GM18507 (cell line): Measurements from ENCODE around the gene TMCC2.
"Not testable (repeated sequence)": the region's sequence is repeated elsewhere in the genome, so short reads cannot be mapped to it uniquely, and the experiment has no call there.

Source experiments
- DNase-seq: peaks from one replicate; pipeline ENCODE4 v3.0.0; 2011; ENCODE audit warnings: low read depth; ENCODE audit not compliant: insufficient read length; ENCODE audit errors: extremely low spot score
- FAIRE-seq: peaks from 2 replicates; lab custom pipeline; 2011; peaks lifted over from hg19 to GRCh38; lab: Jason Lieb, UNC

TMCC2 gene

GRCh38 chr1:205294175-205294917 is 66.6 kb downstream of the TMCC2 start:
- FAIRE-seq (no peak), DNase-seq (no peak)

- no peak for DNase-seq
- no peak for FAIRE-seq
Observed at GRCh38 chr1:205294934-205295333, 67.2 kb downstream of the TMCC2 start.

GRCh38 chr1:205296154-205296553 is 68.4 kb downstream of the TMCC2 start:
- DNase-seq (no peak), FAIRE-seq (no peak)

GRCh38 chr1:205297546-205298177 is 69.9 kb downstream of the TMCC2 start:
- not testable (repeated sequence) for FAIRE-seq, DNase-seq

- FAIRE-seq (no peak), DNase-seq (no peak)
Observed at GRCh38 chr1:205298191-205298994, 70.6 kb downstream of the TMCC2 start.

- FAIRE-seq (no peak), DNase-seq (no peak)
Observed at GRCh38 chr1:205300149-205300548, 72.4 kb downstream of the TMCC2 start.

GRCh38 chr1:205301205-205301821 is 73.6 kb downstream of the TMCC2 start:
- no peak for DNase-seq

GRCh38 chr1:205301842-205302588 is 74.3 kb downstream of the TMCC2 start:
- FAIRE-seq = no peak
- no peak for DNase-seq

More at GRCh38 chr1:205301205-205301821, 73.6 kb downstream of the TMCC2 start:
- FAIRE-seq = no peak

- DNase-seq (no peak), FAIRE-seq (no peak)
Observed at GRCh38 chr1:205303247-205303888, 75.6 kb downstream of the TMCC2 start.

GRCh38 chr1:205304046-205304694 is 76.4 kb downstream of the TMCC2 start:
- no peak for FAIRE-seq
- DNase-seq = no peak

GRCh38 chr1:205304695-205305070 is 76.9 kb downstream of the TMCC2 start:
- no peak for DNase-seq
- FAIRE-seq = no peak

- FAIRE-seq = no peak
- no peak for DNase-seq
Observed at GRCh38 chr1:205306929-205307566, 79.3 kb downstream of the TMCC2 start.

- FAIRE-seq = no peak
- DNase-seq = no peak
Observed at GRCh38 chr1:205309741-205310140, 82.0 kb downstream of the TMCC2 start.

GRCh38 chr1:205310976-205311704 is 83.4 kb downstream of the TMCC2 start:
- no peak for FAIRE-seq
- DNase-seq = no peak

GRCh38 chr1:205312866-205313562 is 85.3 kb downstream of the TMCC2 start:
- FAIRE-seq (no peak), DNase-seq (no peak)

GRCh38 chr1:205313563-205314308 is 86.0 kb downstream of the TMCC2 start:
- DNase-seq = no peak
- no peak for FAIRE-seq
